IMR-90 (cell line): ENCODE measurements around the gene HOXA13. TPM values are rescaled to one million over a fixed set of nuclear protein-coding genes. Genes with fewer than 3 reads are reported as not detected.

Experiments
- ATAC-seq: fragments of 200-7000 bp; cut with Tn5 transposase; 2 replicates; pipeline ENCODE4 v1.9.1; 2020; ENCODE audit warnings: low read depth, mild to moderate bottlenecking, moderate library complexity
- BruUV-seq: library from RNA; stranded (reverse); fragments of 400-500 nt; replicated peaks from 2 replicates; lab custom pipeline; 2021; lab: Mats Ljungman, UMichigan
- CTCF ChIA-PET: fragments of 300-600 bp; formaldehyde crosslinking; extraction: SDS; loops from one replicate; lab custom pipeline; 2021; ENCODE audit warnings: antibody characterized with exemption; lab: Yijun Ruan, JAX
- POLR2A ChIA-PET: fragments of 300-600 bp; sonication (Branson Sonifier 250); formaldehyde crosslinking; loops from one replicate; lab custom pipeline; 2022; ENCODE audit warnings: antibody characterized with exemption; ENCODE audit not compliant: unreplicated experiment; lab: Charles Lee
- DNase-seq: peaks from one replicate; pipeline ENCODE4 v3.0.0; 2013
- H2AFZ ChIP-seq: replicated peaks from 2 replicates; pipeline ENCODE3; 2013; ENCODE audit warnings: low read length, mild to moderate bottlenecking; ENCODE audit not compliant: poor library complexity
- H2AK5ac ChIP-seq: 2 replicates; pipeline ENCODE4 v1.6.1; 2013; ENCODE audit warnings: low read depth, low read length, inconsistent platforms
- H2AK9ac ChIP-seq: replicated peaks from 2 replicates; pipeline ENCODE3; 2013; ENCODE audit warnings: mild to moderate bottlenecking, low read depth, low read length, moderate library complexity; ENCODE audit not compliant: poor library complexity
- H2BK120ac ChIP-seq: 2 replicates; pipeline ENCODE4 v1.6.1; 2013; ENCODE audit warnings: low read depth, low read length, inconsistent platforms
- H2BK15ac ChIP-seq: 3 replicates; pipeline ENCODE4 v1.6.1; 2013; ENCODE audit warnings: low read depth, low read length, inconsistent platforms
- H2BK20ac ChIP-seq: 2 replicates; pipeline ENCODE4 v1.6.1; 2013; ENCODE audit warnings: low read depth, mild to moderate bottlenecking, inconsistent platforms, low read length, moderate library complexity
- H2BK5ac ChIP-seq: 2 replicates; pipeline ENCODE4 v1.6.1; 2013; ENCODE audit warnings: mild to moderate bottlenecking, low read depth, low read length, inconsistent platforms; ENCODE audit not compliant: poor library complexity, severe bottlenecking
- H3K14ac ChIP-seq: replicated peaks from 2 replicates; pipeline ENCODE4 v1.6.1; 2013; ENCODE audit warnings: low read depth, low read length, inconsistent platforms
- H3K18ac ChIP-seq: 2 replicates; pipeline ENCODE4 v1.6.1; 2013; ENCODE audit warnings: low read depth, low read length, control low read depth
- H3K23ac ChIP-seq: 2 replicates; pipeline ENCODE4 v1.6.1; 2013; ENCODE audit warnings: low read depth, low read length, inconsistent platforms
- H3K27ac ChIP-seq: 2 replicates; pipeline ENCODE4 v1.5.1; 2013; ENCODE audit warnings: mild to moderate bottlenecking, control low read depth, low read length; ENCODE audit not compliant: insufficient read depth
- H3K27me3 ChIP-seq: 2 replicates; pipeline ENCODE4 v1.6.1; 2013; ENCODE audit warnings: low read length; ENCODE audit not compliant: control insufficient read depth, insufficient read depth
- H3K36me3 ChIP-seq: 2 replicates; pipeline ENCODE4 v1.6.1; 2013; ENCODE audit warnings: low read length, mixed read lengths; ENCODE audit not compliant: control insufficient read depth, insufficient read depth
- H3K4ac ChIP-seq: 2 replicates; pipeline ENCODE4 v1.6.1; 2013; ENCODE audit warnings: low read depth, low read length, inconsistent platforms
- H3K4me1 ChIP-seq: 2 replicates; pipeline ENCODE4 v1.6.1; 2013; ENCODE audit warnings: low read length, mixed read lengths; ENCODE audit not compliant: control insufficient read depth, insufficient read depth
- H3K4me2 ChIP-seq: 2 replicates; pipeline ENCODE4 v1.6.1; 2013; ENCODE audit warnings: low read depth, mild to moderate bottlenecking, control low read depth, low read length, moderate library complexity
- H3K4me3 ChIP-seq: 2 replicates; pipeline ENCODE4 v1.5.1; 2013; ENCODE audit warnings: low read depth, mild to moderate bottlenecking, control low read depth, low read length, moderate library complexity; ENCODE audit not compliant: insufficient read depth
- H3K56ac ChIP-seq: 2 replicates; pipeline ENCODE4 v1.6.1; 2013; ENCODE audit warnings: low read length, inconsistent platforms; ENCODE audit not compliant: insufficient read depth; ENCODE audit errors: extremely low read depth
- H3K79me1 ChIP-seq, 2 experiments: 2 replicates each; pipeline ENCODE4 v1.6.1; 2013; ENCODE audit warnings: low read length in 2 of 2, inconsistent platforms in 1 of 2, low read depth in 1 of 2
- H3K9ac ChIP-seq: 2 replicates; pipeline ENCODE4 v1.6.1; 2013; ENCODE audit warnings: low read depth, low read length, control low read depth
- H3K9me1 ChIP-seq: 2 replicates; pipeline ENCODE4 v1.6.1; 2013; ENCODE audit warnings: low read length, inconsistent platforms; ENCODE audit not compliant: insufficient read depth
- H3K9me3 ChIP-seq: 2 replicates; pipeline ENCODE4 v1.6.1; 2013; ENCODE audit warnings: low read length; ENCODE audit not compliant: control insufficient read depth, insufficient read depth
- H4K20me1 ChIP-seq: 2 replicates; pipeline ENCODE4 v1.6.1; 2013; ENCODE audit warnings: low read length, inconsistent platforms; ENCODE audit not compliant: insufficient read depth
- H4K5ac ChIP-seq: 2 replicates; pipeline ENCODE4 v1.6.1; 2013; ENCODE audit warnings: mild to moderate bottlenecking, low read depth, low read length, control low read depth
- H4K8ac ChIP-seq, 2 experiments: 2 replicates each; pipeline ENCODE4 v1.6.1; 2013; ENCODE audit warnings: low read depth in 2 of 2, low read length in 2 of 2, control low read depth in 1 of 2, inconsistent platforms in 1 of 2
- H4K91ac ChIP-seq: 2 replicates; pipeline ENCODE4 v1.6.1; 2013; ENCODE audit warnings: low read depth, low read length, inconsistent platforms; ENCODE audit not compliant: insufficient read depth
- BHLHE40 ChIP-seq: fragments of 150-350 bp; IDR thresholded peaks from 2 replicates; pipeline ENCODE4 v1.6.1; 2016; ENCODE audit warnings: mild to moderate bottlenecking, low read depth, low read length
- ELK1 ChIP-seq: fragments of 150-350 bp; IDR thresholded peaks from 2 replicates; pipeline ENCODE4 v1.6.1; 2016; ENCODE audit warnings: low read depth, mild to moderate bottlenecking, low read length, moderate library complexity, borderline replicate concordance
- FOS ChIP-seq: fragments of 150-350 bp; IDR thresholded peaks from 2 replicates; pipeline ENCODE4 v1.6.1; 2016; ENCODE audit warnings: low read depth, low read length
- WGBS, 2 experiments: methylation state at CpG; one replicate each; pipeline versions ENCODE4 v1.1.5 to v1.1.7; 2013; ENCODE audit warnings: missing lambda C conversion rate in 2 of 2; ENCODE audit not compliant: insufficient read length in 1 of 2; ENCODE audit errors: extremely low coverage in 2 of 2; 5-methylcytosine and 5-hydroxymethylcytosine counted together
- dilution Hi-C: fragments of 300-500 bp; cut with HindIII; formaldehyde crosslinking; loops from one replicate; pipeline ENCODE4 v1.14.3; 2018; ENCODE audit warnings: low sequenced_read_pairs; ENCODE audit not compliant: unreplicated experiment
- in situ Hi-C: fragments of 300-500 bp; cut with MboI; formaldehyde crosslinking; loops from 3 replicates; pipeline ENCODE4 v1.14.3; 2019; ENCODE audit warnings: low sequenced_read_pairs, inconsistent platforms, mixed read lengths
- intact Hi-C: fragments of 100-400 bp; cut with micrococcal nuclease; formaldehyde crosslinking; loops from 2 replicates; pipeline ENCODE4 v1.10.0; 2022
- polyA plus RNA-seq, 3 experiments: library from polyadenylated mRNA; depleted of rRNA; stranded (reverse); fragments of >200 nt; gene quantifications; 2 replicates each; pipeline ENCODE4 v1.2.3, GENCODE V29; 2012; ENCODE audit warnings: low replicate concordance in 1 of 3
- total RNA-seq: library from RNA; depleted of rRNA; stranded (reverse); fragments of >200 nt; gene quantifications from 2 replicates; pipeline ENCODE4 v1.2.3, GENCODE V29; 2012

Gene HOXA13
- total and polyA plus RNA-seq, 2 of the 4 experiments (the other 2 are of a cell fraction), result not detected

- H3K4me3 ChIP-seq, result no peak overlapping the region
- H3K4ac ChIP-seq, result no peak overlapping the region
- H2AFZ ChIP-seq, result no peak overlapping the region
- no peak overlapping the region for H2BK5ac ChIP-seq
- peaks cover 100% of the 10 kb centered on the region for H3K27me3 ChIP-seq
- in situ Hi-C loops (no loop called here), intact Hi-C loops (no loop called here), dilution Hi-C loops (no loop called here)
- no peak overlapping the region for H4K8ac ChIP-seq
- no peak overlapping the region for H2AK9ac ChIP-seq
- H2BK20ac ChIP-seq, result no peak overlapping the region
- no peak overlapping the region for H4K5ac ChIP-seq
- H3K9ac ChIP-seq, result no peak overlapping the region
- TF ChIP-seq ELK1 (no peak), FOS (no peak), BHLHE40 (no peak)
- no peak overlapping the region for H3K18ac ChIP-seq
- no peaks in the 10 kb centered on the region for H3K9me1 ChIP-seq
- H3K56ac ChIP-seq, result no peak overlapping the region
- no peak overlapping the region for H2BK15ac ChIP-seq
- H3K36me3 ChIP-seq, result no peaks in the 10 kb centered on the region
- H2BK120ac ChIP-seq, result no peak overlapping the region
- H3K9me3 ChIP-seq, result peaks cover 21% of the 10 kb centered on the region
- no TSS peak for BruUV-seq
- no peaks in the 10 kb centered on the region; the same call in 1 of the 2 replicates for H3K4me1 ChIP-seq
- WGBS, 2 experiments, result 0% methylated on average over 1 of the region's 7 CpGs; no CpG with 5 or more reads in 1 of the 2 experiments
- POLR2A ChIA-PET, result no interaction called here
- H2AK5ac ChIP-seq, result no peak overlapping the region
- no peak overlapping the region for H3K14ac ChIP-seq
- no peak overlapping the region for H3K4me2 ChIP-seq
- no peak overlapping the region for H4K91ac ChIP-seq
- no peak overlapping the region for H3K23ac ChIP-seq
- CTCF ChIA-PET, result no interaction called here
- no peaks in the 10 kb centered on the region for H3K79me1 ChIP-seq
- DNase-seq (no peak), ATAC-seq (no peak)
- no peaks in the 10 kb centered on the region for H4K20me1 ChIP-seq
- H3K27ac ChIP-seq, result no peak overlapping the region
These were observed 47.1 kb upstream of the HOXA13 start for GRCh38 chr7:27247000-27247399.
